T-cell (primary cell): Measurements from ENCODE around the gene GPR25. TPM values are rescaled to one million over a fixed set of nuclear protein-coding genes. Genes with fewer than 3 reads are reported as not detected.

Source experiments
- ATAC-seq, 4 experiments: fragments of 200-7000 bp in 3 of 4; fragments of 150-1000 bp in 1 of 4; cut with Tn5 transposase; replicated peaks in 1 of 4; 1 replicate in 3 of 4; 2 replicates in 1 of 4; pipeline ENCODE4 v1.10.0; 2021; ENCODE audit warnings: moderate library complexity in 3 of 4, mild to moderate bottlenecking in 2 of 4, moderate number of reproducible peaks in 1 of 4
- CTCF ChIA-PET, 2 donors: fragments of 300-600 bp; sonication (Branson Sonifier 250); formaldehyde crosslinking; loops; one replicate each; lab custom pipeline; 2022; ENCODE audit warnings: antibody characterized with exemption in 2 of 2; lab: Charles Lee
- POLR2A ChIA-PET, 2 donors: fragments of 300-600 bp; sonication (Branson Sonifier 250); formaldehyde crosslinking; loops; one replicate each; lab custom pipeline; 2022; ENCODE audit warnings: antibody characterized with exemption in 2 of 2; lab: Charles Lee
- DNase-seq, 35 experiments: peaks; one replicate each; pipeline versions ENCODE4 v3.0.0 to v3.0.0-alpha.2; 2013 to 2023
- H3K27ac ChIP-seq: one replicate; pipeline ENCODE4 v1.5.1; 2013; ENCODE audit warnings: low read length
- H3K27me3 ChIP-seq, 2 experiments: replicated peaks in 1 of 2; 1 replicate in 1 of 2; 2 replicates in 1 of 2; pipeline versions ENCODE4 v1.6.1 to v1.7.0; 2013; ENCODE audit warnings: low read length in 1 of 2, mixed read lengths in 1 of 2; ENCODE audit not compliant: control insufficient read depth in 2 of 2, insufficient read depth in 2 of 2; ENCODE audit errors: extremely low read depth in 1 of 2
- H3K36me3 ChIP-seq, 2 donors: 1 replicate in 1 of 2; 2 replicates in 1 of 2; pipeline versions ENCODE4 v1.6.1 to v1.7.0; 2013; ENCODE audit warnings: low read length in 1 of 2; ENCODE audit not compliant: control insufficient read depth in 2 of 2, insufficient read depth in 1 of 2; ENCODE audit errors: extremely low read depth in 1 of 2
- H3K4me1 ChIP-seq, 2 experiments: 1 replicate in 1 of 2; 2 replicates in 1 of 2; pipeline versions ENCODE4 v1.6.1 to v1.7.0; 2013; ENCODE audit warnings: low read length in 2 of 2, mixed read lengths in 1 of 2; ENCODE audit not compliant: insufficient read depth in 2 of 2, control insufficient read depth in 1 of 2; ENCODE audit errors: extremely low read depth in 1 of 2
- H3K4me3 ChIP-seq, 2 donors: 1 replicate in 1 of 2; 2 replicates in 1 of 2; pipeline versions ENCODE4 v1.5.1 to v1.7.0; 2013; ENCODE audit warnings: mild to moderate bottlenecking in 2 of 2, low read length in 1 of 2, moderate library complexity in 1 of 2; ENCODE audit not compliant: control insufficient read depth in 1 of 2; ENCODE audit errors: extremely low read depth in 1 of 2
- H3K9me3 ChIP-seq: 2 replicates; pipeline ENCODE4 v1.7.0; 2013
- H3K27ac Mint-ChIP-seq, 2 donors: one replicate each; pipeline ENCODE4 v1.8.0; 2020 to 2021; ENCODE audit warnings: mild to moderate bottlenecking in 2 of 2, mixed read lengths in 2 of 2
- H3K27me3 Mint-ChIP-seq, 2 donors: one replicate each; pipeline ENCODE4 v1.8.0; 2021 to 2022; ENCODE audit warnings: mixed read lengths in 2 of 2
- H3K36me3 Mint-ChIP-seq: one replicate; pipeline ENCODE4 v1.8.0; 2021; ENCODE audit warnings: mixed read lengths
- H3K4me1 Mint-ChIP-seq, 3 donors: one replicate each; pipeline ENCODE4 v1.8.0; 2020 to 2022; ENCODE audit warnings: mixed read lengths in 3 of 3, mild to moderate bottlenecking in 1 of 3
- H3K4me3 Mint-ChIP-seq, 3 donors: one replicate each; pipeline ENCODE4 v1.8.0; 2020 to 2022; ENCODE audit warnings: mild to moderate bottlenecking in 3 of 3, mixed read lengths in 3 of 3, moderate library complexity in 3 of 3
- H3K9me3 Mint-ChIP-seq, 3 donors: one replicate each; pipeline ENCODE4 v1.8.0; 2020 to 2022; ENCODE audit warnings: mixed read lengths in 3 of 3
- WGBS: methylation state at CpG from one replicate; pipeline ENCODE4 v1.1.5; 2013; ENCODE audit warnings: missing lambda C conversion rate; ENCODE audit not compliant: insufficient coverage; 5-methylcytosine and 5-hydroxymethylcytosine counted together
- total RNA-seq, 35 experiments: library from RNA in 6 of 35; stranded (reverse) in 6 of 35; fragments of 120-200 nt in 1 of 35; gene quantifications; one replicate each; pipeline versions ENCODE4 v1.2.1 to v1.2.4 and lab custom pipeline; 2013 to 2026

The GPR25 gene, protein sequence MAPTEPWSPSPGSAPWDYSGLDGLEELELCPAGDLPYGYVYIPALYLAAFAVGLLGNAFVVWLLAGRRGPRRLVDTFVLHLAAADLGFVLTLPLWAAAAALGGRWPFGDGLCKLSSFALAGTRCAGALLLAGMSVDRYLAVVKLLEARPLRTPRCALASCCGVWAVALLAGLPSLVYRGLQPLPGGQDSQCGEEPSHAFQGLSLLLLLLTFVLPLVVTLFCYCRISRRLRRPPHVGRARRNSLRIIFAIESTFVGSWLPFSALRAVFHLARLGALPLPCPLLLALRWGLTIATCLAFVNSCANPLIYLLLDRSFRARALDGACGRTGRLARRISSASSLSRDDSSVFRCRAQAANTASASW
- total RNA-seq: 1 to 10 TPM; 1.2 to 6.7 (median 1.8) TPM
- total RNA-seq (2013): 3.4 TPM
- 0 to 4.3 (median 0.88) reads per million in 29 experiments for total RNA-seq (lab: John Stamatoyannopoulos, UW)

DNA sequence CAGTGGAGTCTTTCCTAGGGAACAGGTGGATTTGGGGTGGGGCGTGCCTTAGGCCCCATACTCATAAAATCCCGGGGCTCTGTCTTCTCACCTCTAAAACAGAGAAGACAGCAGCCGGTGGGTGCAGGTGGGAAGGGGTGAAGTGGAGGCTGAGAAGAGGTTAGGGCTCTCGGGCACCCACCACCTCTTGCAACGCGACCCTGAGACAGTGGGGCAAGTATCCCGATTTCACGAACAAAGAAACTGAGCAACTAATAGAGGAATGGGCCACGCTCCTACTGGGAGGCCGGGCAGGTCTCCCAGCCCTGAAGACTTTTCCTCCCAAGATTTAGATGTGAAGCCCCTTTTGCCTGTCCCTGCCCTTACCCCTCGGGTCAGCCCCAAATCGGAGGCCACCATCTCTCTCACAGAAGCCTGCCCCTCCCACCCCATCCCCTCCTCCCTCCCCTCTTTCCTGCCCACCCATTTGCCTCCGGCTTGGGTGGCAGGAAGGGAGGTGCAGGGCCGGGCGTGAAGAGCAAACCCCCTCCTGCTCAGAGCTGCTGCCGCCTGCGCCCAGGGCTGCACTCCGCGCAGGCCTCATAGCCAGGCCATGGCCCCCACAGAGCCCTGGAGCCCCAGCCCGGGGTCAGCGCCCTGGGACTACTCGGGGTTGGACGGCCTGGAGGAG, at the start of gene GPR25:
Gene GPR25, plus strand, starts transcription at position 536 of the 670 bp plus-strand sequence. Its CDS starts 57 bp downstream, at position 593.
- H3K4me1 ChIP-seq: peaks cover 3 to 62% of the 10 kb centered on the region in 2 experiments
- ATAC-seq: peak in 1 of 4 experiments; percentile 26
- peaks cover 3% of the 10 kb centered on the region for H3K36me3 Mint-ChIP-seq

DNA sequence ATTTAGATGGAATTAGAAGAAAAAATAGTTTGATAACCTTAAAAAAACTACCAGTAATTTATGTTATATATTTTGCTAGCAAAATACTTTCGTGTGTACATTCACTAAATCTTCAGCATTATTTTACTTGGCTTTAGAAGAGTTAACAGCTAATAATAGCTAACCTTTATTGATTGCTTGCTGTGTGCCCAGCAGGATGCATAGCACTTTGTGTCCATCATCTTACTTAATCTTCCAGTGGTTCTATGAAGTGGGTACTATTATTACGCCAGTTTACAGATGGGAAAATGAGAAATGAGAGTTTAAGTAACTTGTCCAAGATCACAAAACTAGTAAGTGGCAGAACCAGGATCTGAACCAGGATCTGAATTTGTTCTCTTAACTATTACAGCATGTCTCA, 41.7 kb upstream of the GPR25 start:
- no peak for ATAC-seq
- Histone ChIP-seq H3K27ac (no peak overlapping the region), H3K9me3 (no peaks in the 10 kb centered on the region), H3K4me1 (no peaks in the 10 kb centered on the region), H3K36me3 (no peaks in the 10 kb centered on the region), H3K4me3 (no peak overlapping the region), H3K27me3 (no peaks in the 10 kb centered on the region)
- Mint-ChIP-seq H3K4me3 (no peak overlapping the region), H3K4me1 (peaks cover 3 to 9% (median 4%) of the 10 kb centered on the region in 3 donors), H3K9me3 (peaks cover 0 to under 1% (median under 1%) of the 10 kb centered on the region in 3 donors), H3K27ac (no peak overlapping the region), H3K36me3 (peaks cover under 1% of the 10 kb centered on the region), H3K27me3 (no peaks in the 10 kb centered on the region)
- CTCF ChIA-PET: no interaction called here
- POLR2A ChIA-PET: no interaction called here
- no CpG with 5 or more reads among the region's 2 CpGs for WGBS
- no peak for DNase-seq

More for the DNA sequence above, at the start of gene GPR25:
- ChIA-PET POLR2A (no interaction called here), CTCF (interaction anchor here in 1 of 2 donors (0.6 kb wide), 1 partner anchor 49 kb away, joined by 3 read pairs; no protein-coding TSS in a partner anchor)
- Mint-ChIP-seq H3K4me1 (peaks cover 32 to 68% (median 55%) of the 10 kb centered on the region in 3 donors), H3K9me3 (no peaks in the 10 kb centered on the region), H3K27me3 (peaks cover 31 to 32% of the 10 kb centered on the region in 2 donors), H3K4me3 (peak within 1 kb of the TSS; percentile 54 to 74 (median 72)), H3K27ac (peak within 1 kb of the TSS; percentile 82 to 83)
- WGBS: 78% methylated on average over 13 of the region's 23 CpGs
- no peaks in the 10 kb centered on the region for H3K36me3 ChIP-seq
- peak within 1 kb of the TSS; percentile 76 for H3K27ac ChIP-seq
- peak within 1 kb of the TSS; percentile 33 to 53 for H3K4me3 ChIP-seq
- H3K27me3 ChIP-seq: peaks cover 2 to 32% of the 10 kb centered on the region in 2 experiments
- DNase-seq: no peak
- H3K9me3 ChIP-seq: no peaks in the 10 kb centered on the region

DNA sequence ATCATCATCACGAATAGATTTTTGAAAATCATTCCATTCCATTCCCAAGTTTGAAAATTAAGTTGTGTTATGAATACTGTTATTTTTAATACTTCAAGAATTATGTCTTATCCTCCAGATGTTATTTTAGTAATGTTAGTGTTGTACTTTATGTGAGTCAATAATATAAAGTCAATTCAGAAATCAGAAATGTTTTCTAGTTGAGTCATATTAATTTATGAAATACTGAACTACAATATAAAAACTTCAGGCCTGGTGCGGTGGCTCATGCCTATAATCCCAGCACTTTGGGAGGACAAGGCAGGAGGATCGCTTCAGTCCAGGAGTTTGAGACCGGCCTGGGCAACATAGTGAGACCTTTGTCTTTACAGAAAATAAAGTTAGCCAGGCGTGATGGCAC, 38.4 kb upstream of the GPR25 start:
- Histone ChIP-seq H3K4me3 (no peak overlapping the region), H3K36me3 (no peaks in the 10 kb centered on the region), H3K27me3 (no peaks in the 10 kb centered on the region), H3K27ac (no peak overlapping the region), H3K4me1 (no peaks in the 10 kb centered on the region), H3K9me3 (no peaks in the 10 kb centered on the region)
- DNase-seq (no peak), ATAC-seq (no peak)
- Mint-ChIP-seq H3K27me3 (no peaks in the 10 kb centered on the region), H3K9me3 (peaks cover 0 to 7% (median 5%) of the 10 kb centered on the region in 3 donors), H3K36me3 (peaks cover 8% of the 10 kb centered on the region), H3K4me1 (no peaks in the 10 kb centered on the region), H3K27ac (no peak overlapping the region), H3K4me3 (no peak overlapping the region)
- POLR2A ChIA-PET: no interaction called here
- CTCF ChIA-PET: interaction anchor here in 1 of 2 donors (0.6 kb wide), 1 partner anchor 398 kb away, joined by 3 read pairs; no protein-coding TSS in a partner anchor
- 100% methylated on average over 2 of the region's 5 CpGs for WGBS

DNA sequence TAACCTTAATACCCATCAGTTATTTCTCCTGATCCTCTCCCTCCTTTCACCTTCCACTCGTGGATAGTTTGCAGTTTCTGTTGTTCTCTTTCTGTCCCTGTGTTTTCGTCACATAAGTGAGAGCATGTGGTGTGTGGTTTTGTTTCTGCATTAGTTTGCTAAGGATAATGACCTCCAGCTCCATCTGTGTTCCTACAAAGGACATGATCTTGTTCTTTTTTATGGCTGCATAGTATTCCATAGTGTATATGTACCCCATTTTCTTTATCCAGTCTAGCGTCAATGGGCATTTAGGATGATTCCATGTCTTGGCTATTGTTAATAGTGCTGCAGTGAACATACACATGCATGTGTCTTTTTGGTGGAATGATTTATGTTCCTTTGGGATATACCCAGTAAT, 36.6 kb upstream of the GPR25 start:
- H3K27ac ChIP-seq: no peak overlapping the region
- ChIA-PET POLR2A (no interaction called here), CTCF (interaction anchor here in 1 of 2 donors (0.7 kb wide), 1 partner anchor 239 kb away, joined by 6 read pairs; no protein-coding TSS in a partner anchor)
- peaks cover 8% of the 10 kb centered on the region for H3K36me3 Mint-ChIP-seq
- H3K4me3 ChIP-seq: no peak overlapping the region
- no peaks in the 10 kb centered on the region for H3K4me1 ChIP-seq
- H3K36me3 ChIP-seq: no peaks in the 10 kb centered on the region
- no CpG with 5 or more reads among the region's 3 CpGs for WGBS
- no peak overlapping the region for H3K4me3 Mint-ChIP-seq
- H3K27me3 ChIP-seq: no peaks in the 10 kb centered on the region
- no peaks in the 10 kb centered on the region for H3K9me3 ChIP-seq
- H3K27me3 Mint-ChIP-seq: no peaks in the 10 kb centered on the region
- H3K4me1 Mint-ChIP-seq: no peaks in the 10 kb centered on the region
- peaks cover 0 to 7% (median 5%) of the 10 kb centered on the region in 3 donors for H3K9me3 Mint-ChIP-seq
- DNase-seq: no peak
- H3K27ac Mint-ChIP-seq: no peak overlapping the region
- ATAC-seq: no peak

DNA sequence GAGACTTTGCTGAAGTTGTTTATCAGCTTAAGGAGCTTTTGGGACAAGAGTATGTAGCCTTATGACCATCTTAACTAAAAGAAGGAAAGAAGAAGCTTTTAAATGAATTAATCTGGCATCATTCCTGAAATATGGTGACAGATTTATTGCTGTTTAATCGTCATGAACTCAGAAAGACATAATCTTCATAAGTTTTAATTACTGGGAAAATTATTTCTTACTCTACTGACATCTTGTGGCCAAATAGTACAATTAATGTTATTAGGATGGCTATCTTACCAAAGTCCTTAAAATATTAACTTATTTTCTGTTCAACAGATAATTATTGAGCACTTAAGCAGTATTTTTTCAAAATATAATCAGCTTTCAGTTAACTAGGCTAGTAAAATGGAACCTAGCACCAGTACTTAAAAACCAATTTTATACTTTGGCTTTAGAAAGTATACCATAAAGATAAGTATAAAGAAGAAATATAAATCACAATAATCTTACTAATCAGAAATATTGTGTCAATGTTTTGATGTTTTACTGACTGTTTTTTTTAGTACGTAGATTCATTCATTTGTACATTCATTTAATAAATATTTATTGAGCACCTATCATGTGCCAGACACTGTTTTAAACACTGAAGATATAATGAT, 34.7 kb upstream of the GPR25 start:
- no peak for ATAC-seq
- no peaks in the 10 kb centered on the region for H3K27me3 ChIP-seq
- no peaks in the 10 kb centered on the region for H3K36me3 ChIP-seq
- POLR2A ChIA-PET: no interaction called here
- no peak overlapping the region for H3K4me3 Mint-ChIP-seq
- H3K4me1 ChIP-seq: no peaks in the 10 kb centered on the region
- no peaks in the 10 kb centered on the region for H3K4me1 Mint-ChIP-seq
- no peak overlapping the region for H3K27ac Mint-ChIP-seq
- WGBS: no CpG with 5 or more reads among the region's 2 CpGs
- H3K9me3 Mint-ChIP-seq: peaks cover 0 to 7% (median 5%) of the 10 kb centered on the region in 3 donors
- CTCF ChIA-PET: interaction anchor here in 1 of 2 donors (0.7 kb wide), 2 partner anchors 39 to 216 kb away, joined by 3 to 4 read pairs; no protein-coding TSS in a partner anchor
- no peak overlapping the region for H3K27ac ChIP-seq
- H3K27me3 Mint-ChIP-seq: no peaks in the 10 kb centered on the region
- H3K9me3 ChIP-seq: no peaks in the 10 kb centered on the region
- no peak overlapping the region for H3K4me3 ChIP-seq
- peak in 1 of 35 experiments; percentile 4 for DNase-seq
- H3K36me3 Mint-ChIP-seq: peaks cover 8% of the 10 kb centered on the region
